A549 (cell line): ENCODE results near the gene PTPRN2. TPM values are rescaled to one million over a fixed set of nuclear protein-coding genes. Genes with fewer than 3 reads are reported as not detected.

Source experiments
- ATAC-seq, 2 experiments: fragments of 200-7000 bp in 1 of 2; fragments of >200 bp in 1 of 2; cut with Nextera tagmentation in 1 of 2; cut with Tn5 transposase in 1 of 2; 3 replicates each; pipeline versions ENCODE4 v1.8.0 to v1.9.1; 2018 to 2020; ENCODE audit warnings: mild to moderate bottlenecking in 1 of 2, moderate library complexity in 1 of 2
- CTCF ChIA-PET: fragments of 300-600 bp; sonication (Branson Sonifier 250); formaldehyde crosslinking; extraction: SDS; loops from one replicate; lab custom pipeline; 2021; ENCODE audit warnings: antibody characterized with exemption, inconsistent platforms; lab: Yijun Ruan, JAX
- POLR2A ChIA-PET: fragments of 350-600 bp; formaldehyde crosslinking; extraction: SDS; loops from one replicate; lab custom pipeline; 2021; ENCODE audit warnings: antibody characterized with exemption, inconsistent platforms; lab: Yijun Ruan, JAX
- DNase-seq, 2 experiments: peaks; one replicate each; pipeline versions ENCODE4 v3.0.0 to v3.0.0-alpha.2; 2011 to 2016; ENCODE audit warnings: low read depth in 1 of 2, low spot score in 1 of 2
- FAIRE-seq: peaks from 2 replicates; lab custom pipeline; 2011; peaks lifted over from hg19 to GRCh38; lab: Jason Lieb, UNC
- H3K27ac ChIP-seq, 2 experiments: fragments of >200 bp; sonication (Bioruptor Twin); formaldehyde crosslinking; 3 replicates each; pipeline ENCODE4 v1.5.1; 2016 to 2017
- H3K4me1 ChIP-seq: fragments of >200 bp; sonication (Bioruptor Twin); formaldehyde crosslinking; 3 replicates; pipeline ENCODE4 v1.6.1; 2016
- H3K4me2 ChIP-seq: fragments of >200 bp; sonication (Bioruptor Twin); formaldehyde crosslinking; 3 replicates; pipeline ENCODE4 v1.6.1; 2016
- H3K4me3 ChIP-seq: fragments of >200 bp; sonication (Bioruptor Twin); formaldehyde crosslinking; 3 replicates; pipeline ENCODE4 v1.5.1; 2016
- H3K9me3 ChIP-seq: fragments of >200 bp; sonication (Bioruptor Twin); formaldehyde crosslinking; 3 replicates; pipeline ENCODE4 v1.6.1; 2016
- BCL3 ChIP-seq: fragments of >200 bp; sonication (Bioruptor Twin); formaldehyde crosslinking; IDR thresholded peaks from 3 replicates; pipeline ENCODE4 v1.6.1; 2016
- CBX8 ChIP-seq: fragments of 200-600 bp; sonication (generic); IDR thresholded peaks from 2 replicates; pipeline ENCODE4 v1.6.1; 2016
- CTCF ChIP-seq: fragments of >200 bp; sonication (Bioruptor Twin); formaldehyde crosslinking; IDR thresholded peaks from 3 replicates; pipeline ENCODE4 v1.5.1; 2016
- EHMT2 ChIP-seq: fragments of 200-600 bp; sonication (generic); IDR thresholded peaks from 2 replicates; pipeline ENCODE4 v1.6.1; 2016; ENCODE audit warnings: antibody characterized with exemption, low read depth, mild to moderate bottlenecking, moderate library complexity
- ELK1 ChIP-seq: fragments of 150-350 bp; IDR thresholded peaks from 2 replicates; pipeline ENCODE4 v1.6.1; 2014; ENCODE audit warnings: low read depth, mild to moderate bottlenecking, low read length
- EP300 ChIP-seq, 2 experiments: fragments of >200 bp; sonication (Bioruptor Twin); formaldehyde crosslinking; IDR thresholded peaks; 2 replicates in 1 of 2; 3 replicates in 1 of 2; pipeline ENCODE4 v1.6.1; 2016 to 2017
- HDAC2 ChIP-seq: fragments of 200-600 bp; sonication (generic); IDR thresholded peaks from 2 replicates; pipeline ENCODE4 v1.6.1; 2016
- HOXB13 ChIP-seq: fragments of 250-450 bp; sonication (Bioruptor Pico); IDR thresholded peaks from 2 replicates; pipeline ENCODE4 v1.5.0; 2020; ENCODE audit warnings: low read depth, mild to moderate bottlenecking, moderate library complexity
- JUN ChIP-seq, 2 experiments: fragments of >200 bp; sonication (Bioruptor Twin); formaldehyde crosslinking; IDR thresholded peaks; 2 replicates in 1 of 2; 3 replicates in 1 of 2; pipeline ENCODE4 v1.6.1; 2016 to 2017
- JUNB ChIP-seq: fragments of >200 bp; sonication (Bioruptor Twin); formaldehyde crosslinking; IDR thresholded peaks from 2 replicates; pipeline ENCODE4 v1.6.1; 2016
- KDM1A ChIP-seq: fragments of 200-600 bp; sonication (generic); IDR thresholded peaks from 2 replicates; pipeline ENCODE4 v1.6.1; 2016; ENCODE audit warnings: low read depth, mild to moderate bottlenecking
- KDM5A ChIP-seq: fragments of 200-600 bp; sonication (generic); IDR thresholded peaks from 2 replicates; pipeline ENCODE4 v1.6.1; 2016; ENCODE audit warnings: antibody characterized with exemption, mild to moderate bottlenecking
- MAFK ChIP-seq: fragments of 450-650 bp; IDR thresholded peaks from 2 replicates; pipeline ENCODE4 v1.6.1; 2014; ENCODE audit not compliant: partially characterized antibody
- MAZ ChIP-seq: fragments of 150-350 bp; IDR thresholded peaks from 2 replicates; pipeline ENCODE4 v1.6.1; 2014; ENCODE audit warnings: antibody characterized with exemption, low read depth, low read length, borderline replicate concordance
- MYC ChIP-seq: IDR thresholded peaks from 2 replicates; pipeline ENCODE4 v1.6.1; 2012; ENCODE audit warnings: mild to moderate bottlenecking, inconsistent platforms, low read length, improper control_type of control experiment, borderline replicate concordance
- NFE2L2 ChIP-seq: fragments of 150-350 bp; conservative IDR thresholded peaks from 2 replicates; pipeline ENCODE4 v1.6.1; 2014; ENCODE audit warnings: low read length
- NR3C1 ChIP-seq: fragments of >200 bp; sonication (Bioruptor Twin); formaldehyde crosslinking; IDR thresholded peaks from 3 replicates; pipeline ENCODE4 v1.6.1; 2017
- PBX3 ChIP-seq: IDR thresholded peaks from 2 replicates; pipeline ENCODE4 v1.6.1; 2012
- POLR2A ChIP-seq: IDR thresholded peaks from 2 replicates; pipeline ENCODE4 v1.6.1; 2012; ENCODE audit warnings: mild to moderate bottlenecking, low read length
- POLR2AphosphoS2 ChIP-seq: conservative IDR thresholded peaks from 2 replicates; pipeline ENCODE4 v1.6.1; 2012; ENCODE audit warnings: low read length, improper control_type of control experiment, inconsistent platforms
- RAD21 ChIP-seq, 2 experiments: fragments of >200 bp in 1 of 2; sonication (Bioruptor Twin) in 1 of 2; formaldehyde crosslinking in 1 of 2; IDR thresholded peaks in 1 of 2; conservative IDR thresholded peaks in 1 of 2; 2 replicates in 1 of 2; 3 replicates in 1 of 2; pipeline ENCODE4 v1.6.1; 2012 to 2018; ENCODE audit warnings: inconsistent platforms in 1 of 2
- RFX5 ChIP-seq: fragments of 450-650 bp; IDR thresholded peaks from 2 replicates; pipeline ENCODE4 v1.7.1; 2014; ENCODE audit warnings: antibody characterized with exemption, mild to moderate bottlenecking, moderate library complexity
- RNF2 ChIP-seq: fragments of 200-600 bp; sonication (generic); IDR thresholded peaks from 2 replicates; pipeline ENCODE4 v1.6.1; 2016; ENCODE audit warnings: low read depth, mild to moderate bottlenecking, antibody characterized with exemption, moderate library complexity, borderline replicate concordance
- SREBF2 ChIP-seq: fragments of 450-650 bp; IDR thresholded peaks from 2 replicates; pipeline ENCODE4 v1.6.1; 2014; ENCODE audit warnings: mild to moderate bottlenecking, moderate library complexity
- ZC3H11A ChIP-seq: fragments of 450-650 bp; IDR thresholded peaks from 2 replicates; pipeline ENCODE4 v1.6.1; 2014; ENCODE audit warnings: antibody characterized with exemption, mild to moderate bottlenecking
- ZFP36 ChIP-seq: fragments of 450-650 bp; IDR thresholded peaks from 2 replicates; pipeline ENCODE4 v1.6.1; 2014; ENCODE audit warnings: borderline replicate concordance; ENCODE audit not compliant: partially characterized antibody
- WGBS: methylation state at CpG from one replicate; pipeline ENCODE4 v1.1.6; 2017; ENCODE audit errors: missing lambda C conversion rate; 5-methylcytosine and 5-hydroxymethylcytosine counted together
- polyA plus RNA-seq, 4 experiments: library from polyadenylated mRNA; depleted of rRNA in 3 of 4; stranded (reverse); fragments of >200 nt; fragmentation: RNase III in 1 of 4; extraction: RNeasy Plus Mini Kit Qiagen cat#74134 plus additional on column Dnase treatment in 1 of 4; gene quantifications; 2 replicates in 3 of 4; 3 replicates in 1 of 4; pipeline ENCODE4 v1.2.3, GENCODE V29; 2011 to 2017
- TF ChIP-seq, protein P1 (sequence below): fragments of 450-650 bp; IDR thresholded peaks from 2 replicates; pipeline ENCODE4 v1.6.1; 2014; ENCODE audit warnings: antibody characterized with exemption
- TF ChIP-seq, protein P2 (sequence below): fragments of 200-600 bp; sonication (generic); IDR thresholded peaks from 2 replicates; pipeline ENCODE4 v1.6.1; 2016; ENCODE audit warnings: antibody characterized with exemption, mild to moderate bottlenecking, moderate library complexity

PTPRN2 gene
- polyA plus RNA-seq, 2 of the 4 experiments (the other 2 are of a cell fraction): 0.41 to 1.2 TPM

GRCh38 chr7:157508477-157508881 lies 1079.1 kb downstream of the PTPRN2 start:
- ChIA-PET CTCF (interaction anchor here (0.6 to 0.8 kb wide), 3 partner anchors 46 to 1919 kb away, joined by 3 to 4 read pairs (median 4); no protein-coding TSS in a partner anchor), POLR2A (no interaction called here)
- DNase-seq: no peak
- H3K4me3 ChIP-seq: no peak overlapping the region
- no peak overlapping the region for H3K27ac ChIP-seq
- ATAC-seq: 0 out of 6 replicates have a peak, but pooled peaks of 1 of the 2 experiments have one; percentile 13
- FAIRE-seq: no peak
- 10% methylated on average over 4 of the region's 11 CpGs for WGBS
- no peaks in the 10 kb centered on the region for H3K4me1 ChIP-seq
- H3K9me3 ChIP-seq: peaks cover 16% of the 10 kb centered on the region
- H3K4me2 ChIP-seq: no peak overlapping the region
- no peak for TF ChIP-seq RFX5
- TF ChIP-seq JUNB: no peak
- TF ChIP-seq NFE2L2: no peak
- TF ChIP-seq POLR2A: no peak
- no peak for TF ChIP-seq EHMT2
- no peak for TF ChIP-seq JUN (IDR thresholded peaks at IDR 0.05)
- no peak for TF ChIP-seq ELK1
- TF ChIP-seq ZFP36: no peak
- TF ChIP-seq ZC3H11A: no peak
- TF ChIP-seq SREBF2: no peak
- TF ChIP-seq MAFK: no peak
- TF ChIP-seq KDM5A: no peak
- TF ChIP-seq, protein P1, sequence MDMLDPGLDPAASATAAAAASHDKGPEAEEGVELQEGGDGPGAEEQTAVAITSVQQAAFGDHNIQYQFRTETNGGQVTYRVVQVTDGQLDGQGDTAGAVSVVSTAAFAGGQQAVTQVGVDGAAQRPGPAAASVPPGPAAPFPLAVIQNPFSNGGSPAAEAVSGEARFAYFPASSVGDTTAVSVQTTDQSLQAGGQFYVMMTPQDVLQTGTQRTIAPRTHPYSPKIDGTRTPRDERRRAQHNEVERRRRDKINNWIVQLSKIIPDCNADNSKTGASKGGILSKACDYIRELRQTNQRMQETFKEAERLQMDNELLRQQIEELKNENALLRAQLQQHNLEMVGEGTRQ: no peak
- TF ChIP-seq HDAC2: no peak
- no peak for TF ChIP-seq BCL3
- no peak for TF ChIP-seq MAZ
- TF ChIP-seq, all 56 proteins: peak for 0

GRCh38 chr7:157507987-157508386 lies 1079.6 kb downstream of the PTPRN2 start:
- CTCF ChIA-PET: interaction anchor here (0.6 to 0.8 kb wide), 2 partner anchors 1754 to 1919 kb away, joined by 3 to 4 read pairs; no protein-coding TSS in a partner anchor
- DNase-seq (no peak), ATAC-seq (no peak), FAIRE-seq (no peak)
- no peak overlapping the region for H3K27ac ChIP-seq
- no peak overlapping the region for H3K4me3 ChIP-seq
- H3K4me1 ChIP-seq: no peaks in the 10 kb centered on the region
- POLR2A ChIA-PET: no interaction called here
- WGBS: 61% methylated on average over 5 of the region's 5 CpGs
- H3K4me2 ChIP-seq: no peak overlapping the region
- peaks cover 16% of the 10 kb centered on the region for H3K9me3 ChIP-seq
- TF ChIP-seq CBX8: no peak
- no peak for TF ChIP-seq RAD21 (conservative IDR thresholded peaks at IDR 0.05 in 1 of 2, IDR thresholded peaks at IDR 0.05 in 1 of 2)
- TF ChIP-seq HOXB13 (CRISPR knock-in tag): no peak
- TF ChIP-seq ELK1: no peak
- TF ChIP-seq, protein P2, sequence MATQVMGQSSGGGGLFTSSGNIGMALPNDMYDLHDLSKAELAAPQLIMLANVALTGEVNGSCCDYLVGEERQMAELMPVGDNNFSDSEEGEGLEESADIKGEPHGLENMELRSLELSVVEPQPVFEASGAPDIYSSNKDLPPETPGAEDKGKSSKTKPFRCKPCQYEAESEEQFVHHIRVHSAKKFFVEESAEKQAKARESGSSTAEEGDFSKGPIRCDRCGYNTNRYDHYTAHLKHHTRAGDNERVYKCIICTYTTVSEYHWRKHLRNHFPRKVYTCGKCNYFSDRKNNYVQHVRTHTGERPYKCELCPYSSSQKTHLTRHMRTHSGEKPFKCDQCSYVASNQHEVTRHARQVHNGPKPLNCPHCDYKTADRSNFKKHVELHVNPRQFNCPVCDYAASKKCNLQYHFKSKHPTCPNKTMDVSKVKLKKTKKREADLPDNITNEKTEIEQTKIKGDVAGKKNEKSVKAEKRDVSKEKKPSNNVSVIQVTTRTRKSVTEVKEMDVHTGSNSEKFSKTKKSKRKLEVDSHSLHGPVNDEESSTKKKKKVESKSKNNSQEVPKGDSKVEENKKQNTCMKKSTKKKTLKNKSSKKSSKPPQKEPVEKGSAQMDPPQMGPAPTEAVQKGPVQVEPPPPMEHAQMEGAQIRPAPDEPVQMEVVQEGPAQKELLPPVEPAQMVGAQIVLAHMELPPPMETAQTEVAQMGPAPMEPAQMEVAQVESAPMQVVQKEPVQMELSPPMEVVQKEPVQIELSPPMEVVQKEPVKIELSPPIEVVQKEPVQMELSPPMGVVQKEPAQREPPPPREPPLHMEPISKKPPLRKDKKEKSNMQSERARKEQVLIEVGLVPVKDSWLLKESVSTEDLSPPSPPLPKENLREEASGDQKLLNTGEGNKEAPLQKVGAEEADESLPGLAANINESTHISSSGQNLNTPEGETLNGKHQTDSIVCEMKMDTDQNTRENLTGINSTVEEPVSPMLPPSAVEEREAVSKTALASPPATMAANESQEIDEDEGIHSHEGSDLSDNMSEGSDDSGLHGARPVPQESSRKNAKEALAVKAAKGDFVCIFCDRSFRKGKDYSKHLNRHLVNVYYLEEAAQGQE: no peak
- no peak for TF ChIP-seq KDM1A
- TF ChIP-seq NR3C1: no peak
- no peak for TF ChIP-seq CTCF
- no peak for TF ChIP-seq RNF2
- no peak for TF ChIP-seq RFX5
- no peak for TF ChIP-seq MYC
- no peak for TF ChIP-seq POLR2A
- no peak for TF ChIP-seq PBX3
- no peak for TF ChIP-seq POLR2AphosphoS2
- no peak for TF ChIP-seq EP300 (IDR thresholded peaks at IDR 0.05)
